Vagina (tissue), 2 donors: ENCODE measurements around the gene WSCD1.

Experiments
- POLR2AphosphoS5 ChIP-seq, 2 donors: sonication (generic); formaldehyde crosslinking; IDR thresholded peaks; one replicate each; pipeline ENCODE4 v1.9.0; 2017; ENCODE audit warnings: antibody characterized with exemption in 2 of 2, mild to moderate bottlenecking in 2 of 2, low read depth in 1 of 2; ENCODE audit not compliant: insufficient read depth in 1 of 2
- TF ChIP-seq, protein P1 (sequence below), 3 experiments: fragments of 450-650 bp in 2 of 3; fragments of 200-600 bp in 1 of 3; sonication (generic) in 1 of 3; IDR thresholded peaks; one replicate each; pipeline ENCODE4 v1.5.1; 2017 to 2019; ENCODE audit warnings: antibody characterized with exemption in 3 of 3, mild to moderate bottlenecking in 2 of 3, moderate library complexity in 2 of 3

DNA sequence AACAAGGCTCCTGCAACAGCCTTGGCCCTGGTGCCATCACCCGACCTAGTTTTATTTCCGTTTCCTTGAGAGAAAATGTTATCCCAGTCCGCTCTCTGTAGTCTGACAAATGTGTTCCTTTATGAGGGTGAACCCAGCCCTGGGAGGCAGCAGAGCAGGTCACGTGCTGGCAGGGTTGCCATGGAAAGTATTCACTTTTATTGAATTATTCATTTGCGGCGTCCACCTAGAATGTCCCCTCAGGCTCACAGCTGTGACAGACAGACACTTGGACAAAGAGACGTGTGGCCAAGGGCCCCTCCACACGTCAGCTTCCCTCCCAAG is 90.0 kb downstream of the WSCD1 start:
- TF ChIP-seq, protein P1, sequence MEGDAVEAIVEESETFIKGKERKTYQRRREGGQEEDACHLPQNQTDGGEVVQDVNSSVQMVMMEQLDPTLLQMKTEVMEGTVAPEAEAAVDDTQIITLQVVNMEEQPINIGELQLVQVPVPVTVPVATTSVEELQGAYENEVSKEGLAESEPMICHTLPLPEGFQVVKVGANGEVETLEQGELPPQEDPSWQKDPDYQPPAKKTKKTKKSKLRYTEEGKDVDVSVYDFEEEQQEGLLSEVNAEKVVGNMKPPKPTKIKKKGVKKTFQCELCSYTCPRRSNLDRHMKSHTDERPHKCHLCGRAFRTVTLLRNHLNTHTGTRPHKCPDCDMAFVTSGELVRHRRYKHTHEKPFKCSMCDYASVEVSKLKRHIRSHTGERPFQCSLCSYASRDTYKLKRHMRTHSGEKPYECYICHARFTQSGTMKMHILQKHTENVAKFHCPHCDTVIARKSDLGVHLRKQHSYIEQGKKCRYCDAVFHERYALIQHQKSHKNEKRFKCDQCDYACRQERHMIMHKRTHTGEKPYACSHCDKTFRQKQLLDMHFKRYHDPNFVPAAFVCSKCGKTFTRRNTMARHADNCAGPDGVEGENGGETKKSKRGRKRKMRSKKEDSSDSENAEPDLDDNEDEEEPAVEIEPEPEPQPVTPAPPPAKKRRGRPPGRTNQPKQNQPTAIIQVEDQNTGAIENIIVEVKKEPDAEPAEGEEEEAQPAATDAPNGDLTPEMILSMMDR (IDR thresholded peaks at IDR 0.05), result no peak
- no peak for TF ChIP-seq POLR2AphosphoS5 (IDR thresholded peaks at IDR 0.05; ENCODE audit: insufficient read depth in 1 of 2, low read depth in 1 of 2)
